Endothelial cell of umbilical vein (primary cell): ENCODE data around the gene PDE8B. TPM values are rescaled to one million over a fixed set of nuclear protein-coding genes. Genes with fewer than 3 reads are reported as not detected.

Experiments
- BruUV-seq: library from RNA; stranded (reverse); fragments of 400-500 nt; replicated peaks from 2 replicates; lab custom pipeline; 2021; lab: Mats Ljungman, UMichigan
- CTCF ChIA-PET: fragments of 300-600, 350-600 bp; sonication (Branson Sonifier 250); formaldehyde crosslinking; loops from one replicate; lab custom pipeline; 2021; ENCODE audit warnings: antibody characterized with exemption, inconsistent platforms; lab: Charles Lee
- POLR2A ChIA-PET: fragments of 300-600, 350-600 bp; sonication (Branson Sonifier 250); formaldehyde crosslinking; loops from one replicate; lab custom pipeline; 2021; ENCODE audit warnings: antibody characterized with exemption, inconsistent platforms; lab: Charles Lee
- DNase-seq: peaks from one replicate; pipeline ENCODE4 v3.0.0-alpha.2; 2011; ENCODE audit warnings: low read depth, low spot score
- FAIRE-seq: peaks from 2 replicates; lab custom pipeline; 2011; peaks lifted over from hg19 to GRCh38; lab: Jason Lieb, UNC
- H2AFZ ChIP-seq: 2 replicates; pipeline ENCODE4 v1.6.0; 2012; ENCODE audit warnings: low read depth, low read length, control low read depth, inconsistent platforms
- H3K27ac ChIP-seq: 2 replicates; pipeline ENCODE4 v1.5.1; 2011; ENCODE audit warnings: low read depth, mild to moderate bottlenecking, control low read depth, low read length, moderate library complexity; ENCODE audit not compliant: insufficient read depth
- H3K27me3 ChIP-seq, 2 experiments: 2 replicates each; pipeline versions ENCODE4 v1.6.0 to v1.6.1; 2011; ENCODE audit warnings: low read length in 2 of 2, mixed read lengths in 1 of 2; ENCODE audit not compliant: control insufficient read depth in 2 of 2, insufficient read depth in 2 of 2
- H3K36me3 ChIP-seq, 2 experiments: 2 replicates in 1 of 2; 3 replicates in 1 of 2; pipeline ENCODE4 v1.5.1; 2011; ENCODE audit warnings: low read length in 2 of 2, mild to moderate bottlenecking in 1 of 2, moderate library complexity in 1 of 2; ENCODE audit not compliant: control insufficient read depth in 2 of 2, insufficient read depth in 2 of 2; ENCODE audit errors: extremely low read depth in 1 of 2
- H3K4me1 ChIP-seq: 3 replicates; pipeline ENCODE4 v1.5.1; 2011; ENCODE audit warnings: mild to moderate bottlenecking, low read length; ENCODE audit not compliant: control insufficient read depth, insufficient read depth; ENCODE audit errors: extremely low read depth
- H3K4me2 ChIP-seq: 2 replicates; pipeline ENCODE4 v1.6.1; 2011; ENCODE audit warnings: low read length, control low read depth, mixed read lengths; ENCODE audit not compliant: insufficient read depth
- H3K4me3 ChIP-seq, 3 experiments: fragments of 200-600 bp in 1 of 3; sonication (generic), shearing (Covaris generic) in 1 of 3; replicated peaks in 1 of 3; 2 replicates each; pipeline ENCODE4 v1.5.1; 2011 to 2016; ENCODE audit warnings: control low read depth in 3 of 3, low read length in 3 of 3, mild to moderate bottlenecking in 2 of 3, inconsistent platforms in 1 of 3, low read depth in 1 of 3, moderate library complexity in 1 of 3; ENCODE audit not compliant: insufficient read depth in 1 of 3
- H3K79me2 ChIP-seq: 2 replicates; pipeline ENCODE4 v1.6.0; 2012; ENCODE audit warnings: low read length, inconsistent platforms; ENCODE audit not compliant: control insufficient read depth, insufficient read depth
- H3K9ac ChIP-seq: replicated peaks from 2 replicates; pipeline ENCODE3; 2011; ENCODE audit warnings: low read length, control low read depth; ENCODE audit not compliant: insufficient read depth; ENCODE audit errors: extremely low read depth
- H3K9me1 ChIP-seq: replicated peaks from 3 replicates; pipeline ENCODE4 v1.6.0; 2011; ENCODE audit warnings: mild to moderate bottlenecking, low read length; ENCODE audit not compliant: control insufficient read depth, insufficient read depth; ENCODE audit errors: extremely low read depth
- H3K9me3 ChIP-seq: replicated peaks from 2 replicates; pipeline ENCODE4 v1.5.1; 2012; ENCODE audit warnings: low read length, inconsistent platforms; ENCODE audit not compliant: control insufficient read depth, insufficient read depth
- H4K20me1 ChIP-seq: replicated peaks from 2 replicates; pipeline ENCODE3; 2011; ENCODE audit warnings: mild to moderate bottlenecking, low read length; ENCODE audit not compliant: control insufficient read depth, insufficient read depth; ENCODE audit errors: extremely low read depth
- CTCF ChIP-seq, 2 donors: IDR thresholded peaks; 1 replicate in 1 of 2; 2 replicates in 1 of 2; pipeline ENCODE4 v1.5.1; 2011; ENCODE audit warnings: low read length in 2 of 2, mild to moderate bottlenecking in 2 of 2, moderate library complexity in 2 of 2, control low read depth in 1 of 2, inconsistent platforms in 1 of 2, low read depth in 1 of 2; ENCODE audit not compliant: insufficient read depth in 1 of 2; ENCODE audit errors: extremely low read depth in 1 of 2
- EZH2 ChIP-seq: IDR thresholded peaks from 2 replicates; pipeline ENCODE4 v1.6.1; 2012; ENCODE audit warnings: borderline replicate concordance, low read depth, mild to moderate bottlenecking, moderate library complexity, low read length, inconsistent platforms; ENCODE audit not compliant: severe bottlenecking
- FOS ChIP-seq: IDR thresholded peaks from 2 replicates; pipeline ENCODE4 v1.6.1; 2011; ENCODE audit warnings: mild to moderate bottlenecking, low read length, moderate library complexity, borderline replicate concordance; ENCODE audit not compliant: insufficient read depth
- GATA2 ChIP-seq: IDR thresholded peaks from 2 replicates; pipeline ENCODE4 v1.7.0; 2011; ENCODE audit warnings: low read depth, mild to moderate bottlenecking, moderate library complexity, mixed read lengths, low read length; ENCODE audit not compliant: insufficient read length, insufficient read depth
- JUN ChIP-seq: IDR thresholded peaks from 2 replicates; pipeline ENCODE4 v1.6.1; 2011; ENCODE audit warnings: borderline replicate concordance, low read depth; ENCODE audit not compliant: insufficient read length, insufficient read depth
- MAX ChIP-seq: IDR thresholded peaks from 2 replicates; pipeline ENCODE4 v1.6.1; 2011; ENCODE audit not compliant: insufficient read depth, insufficient read length
- MYC ChIP-seq: IDR thresholded peaks from one replicate; pipeline ENCODE4 v1.6.1; 2011; ENCODE audit warnings: mild to moderate bottlenecking, low read depth, low read length
- POLR2A ChIP-seq: IDR thresholded peaks from 2 replicates; pipeline ENCODE4 v1.6.1; 2012; ENCODE audit warnings: low read depth, mild to moderate bottlenecking, control low read depth, low read length
- POLR2AphosphoS5 ChIP-seq: IDR thresholded peaks from 2 replicates; pipeline ENCODE4 v1.6.1; 2012; ENCODE audit warnings: low read depth, mild to moderate bottlenecking, control low read depth, low read length, moderate library complexity; ENCODE audit not compliant: insufficient read depth
- dilution Hi-C: fragments of 300-500 bp; cut with MboI; formaldehyde crosslinking; loops from one replicate; pipeline ENCODE4 v1.15.0; 2019; ENCODE audit warnings: low sequenced_read_pairs; ENCODE audit not compliant: extremely low pct_ligation_motif_present
- intact Hi-C: fragments of 100-400 bp; cut with micrococcal nuclease; formaldehyde crosslinking; loops from one replicate; pipeline ENCODE4 v1.10.0; 2022
- polyA plus RNA-seq, 4 experiments: library from polyadenylated mRNA; depleted of rRNA in 3 of 4; stranded (reverse) in 3 of 4; unstranded in 1 of 4; fragments of >200 nt; gene quantifications; 2 replicates each; pipeline versions ENCODE4 v1.2.1 to v1.2.3, GENCODE V29; 2011 to 2012; ENCODE audit warnings: missing spikeins in 1 of 4
- total RNA-seq: library from RNA; stranded (reverse); gene quantifications from 2 replicates; pipeline ENCODE4 v1.2.3, GENCODE V29; 2021

The PDE8B gene
- total and polyA plus RNA-seq, 2 donors (not counting 3 experiments of a cell fraction or from before 2014, with no cell fraction given), result not detected

- no peak for TF ChIP-seq GATA2
- TF ChIP-seq POLR2A, result no peak
- no peak for TF ChIP-seq MYC
- TF ChIP-seq JUN, result no peak
- TF ChIP-seq FOS, result no peak
- TF ChIP-seq CTCF (IDR thresholded peaks at IDR 0.05; ENCODE audit: extremely low read depth in 1 of 2, insufficient read depth in 1 of 2, low read depth in 1 of 2, low read length in 2 of 2), result no peak
- TF ChIP-seq EZH2, result no peak
- no peak for TF ChIP-seq MAX
- no peak for TF ChIP-seq POLR2AphosphoS5
- H3K4me2 ChIP-seq, result no peak overlapping the region
- no peak overlapping the region for H2AFZ ChIP-seq
- H3K79me2 ChIP-seq, result no peaks in the 10 kb centered on the region
- CTCF ChIA-PET, result interaction anchor here (0.7 to 1.6 kb wide), 6 partner anchors 8 to 40 kb away, joined by 3 to 4 read pairs (median 4); no protein-coding TSS in a partner anchor
- no TSS peak for BruUV-seq
- H3K4me1 ChIP-seq, result no peaks in the 10 kb centered on the region
- dilution Hi-C loops, result no loop called here
- H3K9ac ChIP-seq, result no peak overlapping the region
- no peak overlapping the region for H3K27ac ChIP-seq
- no peaks in the 10 kb centered on the region for H3K9me3 ChIP-seq
- no peaks in the 10 kb centered on the region for H4K20me1 ChIP-seq
- DNase-seq, result no peak
- intact Hi-C loops, result no loop called here
- POLR2A ChIA-PET, result no interaction called here
- H3K4me3 ChIP-seq, result no peak overlapping the region
- FAIRE-seq, result peak; percentile 4
- H3K9me1 ChIP-seq, result no peaks in the 10 kb centered on the region
- H3K27me3 ChIP-seq, result no peaks in the 10 kb centered on the region
- H3K36me3 ChIP-seq, result peaks cover 0 to 3% of the 10 kb centered on the region in 2 experiments
These were observed 216.2 kb downstream of the PDE8B start for GRCh38 chr5:77426670-77427069.
